ENCODE results near the gene DNAJC5G.

DNAJC5G gene

DNA sequence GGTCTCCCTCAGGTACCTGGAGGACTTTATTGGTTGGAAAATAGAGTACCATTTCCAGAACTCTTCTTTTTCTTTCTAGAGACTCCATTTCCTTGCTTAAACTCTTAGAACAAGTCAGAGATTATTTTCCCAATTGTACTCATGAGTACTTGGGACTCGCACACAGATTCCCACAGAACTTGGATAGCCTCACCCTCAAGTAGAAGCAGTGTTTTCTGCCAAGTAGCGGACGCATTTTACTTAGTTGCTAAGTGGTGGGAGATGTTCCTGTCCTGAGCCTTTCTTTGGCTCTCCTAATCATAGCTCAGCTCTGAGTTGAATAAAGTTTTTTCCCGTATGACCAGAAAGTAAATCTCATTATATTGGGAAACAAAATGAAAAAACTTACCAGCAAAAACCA is 29.6 kb upstream of the DNAJC5G start:
- ATAC-seq: no peak
- Mint-ChIP-seq H3K27me3 (peaks cover 12% of the 10 kb centered on the region), H3K36me3 (peaks cover 37% of the 10 kb centered on the region), H3K9me3 (no peaks in the 10 kb centered on the region), H3K4me3 (no peak overlapping the region), H3K4me1 (peaks cover 3% of the 10 kb centered on the region), H3K27ac (no peak overlapping the region)

GRCh38 chr2:27247893-27248292 is 27.3 kb upstream of the DNAJC5G start:
- H3K36me3 Mint-ChIP-seq: peaks cover 14% of the 10 kb centered on the region
- no peak for ATAC-seq

GRCh38 chr2:27249159-27249890 is 25.9 kb upstream of the DNAJC5G start:
- no peak overlapping the region for H3K27ac Mint-ChIP-seq
- no peak for ATAC-seq
- peaks cover 28% of the 10 kb centered on the region for H3K27me3 Mint-ChIP-seq
- H3K36me3 Mint-ChIP-seq: no peaks in the 10 kb centered on the region
- H3K4me3 Mint-ChIP-seq: no peak overlapping the region
- H3K4me1 Mint-ChIP-seq: peaks cover 9% of the 10 kb centered on the region
- H3K9me3 Mint-ChIP-seq: no peaks in the 10 kb centered on the region

More at GRCh38 chr2:27247893-27248292, 27.3 kb upstream of the DNAJC5G start:
- Mint-ChIP-seq H3K4me3 (no peak overlapping the region), H3K4me1 (peaks cover 9% of the 10 kb centered on the region), H3K27me3 (peaks cover 25% of the 10 kb centered on the region), H3K9me3 (no peaks in the 10 kb centered on the region), H3K27ac (no peak overlapping the region)

- H3K9me3 Mint-ChIP-seq: no peaks in the 10 kb centered on the region
- no peak overlapping the region for H3K4me3 Mint-ChIP-seq
- ATAC-seq: peak; percentile 71
- H3K4me1 Mint-ChIP-seq: peaks cover 9% of the 10 kb centered on the region
- no peaks in the 10 kb centered on the region for H3K36me3 Mint-ChIP-seq
- peaks cover 35% of the 10 kb centered on the region for H3K27me3 Mint-ChIP-seq
- no peak overlapping the region for H3K27ac Mint-ChIP-seq
Observed at GRCh38 chr2:27249891-27250651, 25.2 kb upstream of the DNAJC5G start.

- ATAC-seq: no peak
- Mint-ChIP-seq H3K27ac (no peak overlapping the region), H3K36me3 (no peaks in the 10 kb centered on the region), H3K27me3 (peaks cover 43% of the 10 kb centered on the region), H3K4me1 (peaks cover 9% of the 10 kb centered on the region), H3K9me3 (no peaks in the 10 kb centered on the region), H3K4me3 (no peak overlapping the region)
Observed at GRCh38 chr2:27250652-27251379, 24.4 kb upstream of the DNAJC5G start.

DNA sequence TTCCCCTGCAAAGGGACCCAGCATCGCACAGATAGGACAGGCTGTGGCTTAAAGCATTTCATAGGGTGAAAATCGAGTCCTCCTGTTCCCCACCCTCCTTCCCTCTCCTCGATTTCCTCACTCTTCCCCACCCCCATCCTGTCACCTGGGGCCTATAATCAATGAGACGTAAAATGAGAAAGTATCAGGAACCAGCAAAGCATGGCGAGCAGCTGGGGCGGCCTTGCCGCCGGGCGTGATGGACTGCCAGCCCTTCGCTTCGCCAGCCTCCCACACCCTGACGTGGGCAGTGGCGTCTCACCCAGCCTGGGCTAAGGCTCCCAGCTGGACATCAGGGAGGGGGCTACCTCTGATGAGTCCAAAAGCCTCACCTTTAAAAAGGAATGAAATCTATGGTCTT is 23.5 kb upstream of the DNAJC5G start:
- Mint-ChIP-seq H3K4me1 (peaks cover 9% of the 10 kb centered on the region), H3K4me3 (no peak overlapping the region), H3K36me3 (no peaks in the 10 kb centered on the region), H3K27ac (no peak overlapping the region), H3K27me3 (peaks cover 52% of the 10 kb centered on the region), H3K9me3 (no peaks in the 10 kb centered on the region)
- no peak for ATAC-seq

DNA sequence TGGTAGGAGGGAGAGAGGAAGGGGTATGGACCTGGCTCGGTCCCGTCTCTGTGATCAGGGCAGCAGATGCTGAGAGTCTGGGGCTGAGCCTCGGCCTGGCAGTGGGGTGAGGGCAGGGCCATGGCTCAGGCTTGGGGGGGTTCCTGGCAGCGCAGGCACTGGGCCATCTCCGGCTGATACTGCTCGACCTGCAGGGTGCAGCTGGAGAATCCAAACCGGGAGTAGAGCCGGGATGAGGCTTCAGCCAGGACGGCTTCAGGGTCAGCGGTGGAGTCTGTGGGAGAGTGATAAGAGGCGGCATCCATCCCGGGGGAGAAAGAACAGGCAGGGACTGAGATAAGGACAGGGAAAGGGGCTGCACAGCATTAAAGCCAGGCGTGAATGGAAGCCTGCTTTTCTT is 20.0 kb upstream of the DNAJC5G start:
- peaks cover 75% of the 10 kb centered on the region for H3K27me3 Mint-ChIP-seq
- ATAC-seq: peak; percentile 29
- H3K4me3 Mint-ChIP-seq: no peak overlapping the region
- H3K9me3 Mint-ChIP-seq: no peaks in the 10 kb centered on the region
- H3K4me1 Mint-ChIP-seq: peaks cover 9% of the 10 kb centered on the region
- H3K36me3 Mint-ChIP-seq: no peaks in the 10 kb centered on the region
- no peak overlapping the region for H3K27ac Mint-ChIP-seq

DNA sequence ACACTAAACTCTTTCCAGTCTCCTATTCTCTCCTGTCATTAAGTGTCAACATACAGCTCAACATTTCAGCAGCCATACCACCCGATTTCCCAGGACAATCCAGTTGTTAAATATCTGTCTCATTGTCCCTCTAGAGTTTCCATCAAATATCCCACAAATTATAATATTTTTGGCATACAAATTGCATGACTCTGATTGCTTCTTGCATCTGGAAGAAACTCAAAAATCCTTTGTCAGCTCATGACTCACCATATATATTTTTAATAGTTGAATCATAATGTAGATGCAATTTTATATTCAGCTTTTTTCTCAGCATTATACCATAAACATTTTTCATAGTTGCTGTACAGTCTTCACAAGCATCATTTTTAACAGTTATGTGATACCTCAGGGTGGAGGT is 19.6 kb upstream of the DNAJC5G start:
- peaks cover 6% of the 10 kb centered on the region for H3K4me1 Mint-ChIP-seq
- no peaks in the 10 kb centered on the region for H3K36me3 Mint-ChIP-seq
- no peaks in the 10 kb centered on the region for H3K9me3 Mint-ChIP-seq
- no peak overlapping the region for H3K27ac Mint-ChIP-seq
- no peak overlapping the region for H3K4me3 Mint-ChIP-seq
- ATAC-seq: no peak
- H3K27me3 Mint-ChIP-seq: peaks cover 76% of the 10 kb centered on the region

DNA sequence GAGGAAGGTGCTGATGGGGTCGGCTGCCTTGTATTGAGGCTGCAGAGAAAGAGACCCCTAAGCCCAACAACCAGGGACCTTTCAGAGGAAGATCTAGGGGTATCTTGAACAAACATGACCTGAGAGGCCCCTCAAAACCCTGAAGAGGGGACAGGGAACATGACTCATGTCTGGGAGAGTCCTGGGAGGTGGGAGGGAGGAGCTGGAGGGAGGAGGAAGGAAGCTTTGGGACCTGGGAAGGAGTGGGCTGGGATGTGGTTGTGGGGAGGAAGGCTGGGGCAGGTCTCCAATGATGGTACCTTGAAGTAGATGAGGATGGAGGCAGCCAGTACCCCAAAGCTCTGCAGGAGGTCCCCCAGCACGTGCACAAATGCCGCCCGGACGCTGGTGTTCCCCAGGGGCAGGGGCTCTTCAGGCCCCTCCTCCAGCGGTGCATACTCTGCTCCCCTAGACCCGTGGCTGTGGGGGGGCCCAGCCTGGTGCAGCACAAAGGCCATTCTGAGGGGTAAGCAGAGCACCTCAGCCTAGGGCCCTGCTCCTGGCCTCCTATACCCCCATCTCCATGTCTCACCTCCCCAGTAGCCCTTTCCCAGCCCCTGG is 18.3 kb upstream of the DNAJC5G start:
- peaks cover 11% of the 10 kb centered on the region for H3K4me1 Mint-ChIP-seq
- no peak overlapping the region for H3K27ac Mint-ChIP-seq
- H3K27me3 Mint-ChIP-seq: peaks cover 77% of the 10 kb centered on the region
- H3K4me3 Mint-ChIP-seq: no peak overlapping the region
- no peaks in the 10 kb centered on the region for H3K36me3 Mint-ChIP-seq
- H3K9me3 Mint-ChIP-seq: no peaks in the 10 kb centered on the region
- no peak for ATAC-seq

- no peaks in the 10 kb centered on the region for H3K9me3 Mint-ChIP-seq
- no peak overlapping the region for H3K27ac Mint-ChIP-seq
- no peak overlapping the region for H3K4me3 Mint-ChIP-seq
- H3K4me1 Mint-ChIP-seq: peaks cover 13% of the 10 kb centered on the region
- no peaks in the 10 kb centered on the region for H3K36me3 Mint-ChIP-seq
- no peak for ATAC-seq
- H3K27me3 Mint-ChIP-seq: peaks cover 81% of the 10 kb centered on the region
Observed at GRCh38 chr2:27258051-27258450, 17.2 kb upstream of the DNAJC5G start.

- peak overlapping the region; percentile 75 for H3K4me3 Mint-ChIP-seq
- no peak for ATAC-seq
- H3K27ac Mint-ChIP-seq: no peak overlapping the region
- H3K36me3 Mint-ChIP-seq: no peaks in the 10 kb centered on the region
- peaks cover 76% of the 10 kb centered on the region for H3K27me3 Mint-ChIP-seq
- H3K9me3 Mint-ChIP-seq: no peaks in the 10 kb centered on the region
- H3K4me1 Mint-ChIP-seq: peaks cover 31% of the 10 kb centered on the region
Observed at GRCh38 chr2:27261241-27261925, 13.8 kb upstream of the DNAJC5G start.

GRCh38 chr2:27261926-27262298 is 13.3 kb upstream of the DNAJC5G start:
- Mint-ChIP-seq H3K4me1 (peaks cover 31% of the 10 kb centered on the region), H3K36me3 (no peaks in the 10 kb centered on the region), H3K27me3 (peaks cover 71% of the 10 kb centered on the region), H3K4me3 (peak overlapping the region; percentile 75), H3K9me3 (no peaks in the 10 kb centered on the region), H3K27ac (no peak overlapping the region)
- no peak for ATAC-seq

DNA sequence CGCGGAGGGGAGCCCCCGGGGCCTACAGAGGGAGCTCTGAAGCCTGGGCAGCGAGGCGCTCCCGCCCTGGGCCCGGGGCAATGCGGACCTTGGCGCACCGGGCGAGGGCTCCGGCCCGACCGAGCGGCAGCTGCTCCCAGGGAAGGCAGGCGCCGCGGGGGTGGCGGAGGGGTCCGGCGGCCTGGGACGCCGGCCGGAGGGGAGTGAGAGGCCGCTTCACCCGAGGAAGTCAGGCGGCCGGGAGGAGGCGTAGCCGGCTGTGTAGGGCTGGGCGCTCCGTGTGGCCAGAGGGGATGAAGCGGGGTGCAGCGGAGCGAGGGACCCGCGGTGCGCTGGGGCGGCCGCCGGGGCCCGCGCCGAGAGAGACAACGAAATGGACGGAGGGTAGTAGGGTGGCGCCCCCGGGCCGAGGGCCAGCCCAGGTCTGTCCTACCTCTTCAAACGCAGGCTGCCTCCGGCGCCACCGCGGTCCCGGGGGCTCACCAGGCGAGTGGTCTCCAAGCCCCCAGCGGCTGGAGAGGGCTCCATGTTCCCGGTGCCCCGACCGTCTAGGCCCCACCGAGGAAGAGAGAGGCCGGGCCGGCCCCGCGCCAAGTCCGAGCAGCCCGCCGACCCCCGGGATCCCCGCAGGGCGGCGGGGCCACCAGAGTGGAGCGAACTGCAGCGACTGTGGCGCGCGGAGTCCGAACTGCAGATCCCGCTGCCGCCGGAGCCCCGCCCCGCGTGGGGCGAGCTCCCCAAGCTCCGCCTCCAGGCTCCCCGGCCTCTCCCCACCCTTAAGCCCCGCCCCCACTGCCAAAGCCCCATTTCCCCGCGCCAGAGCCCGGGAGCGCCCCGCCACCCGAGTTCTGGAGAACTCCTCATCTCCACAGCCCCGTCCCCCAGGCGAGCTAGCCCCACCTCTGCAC is 12.6 kb upstream of the DNAJC5G start, which contains the start of gene SLC30A3:
SLC30A3 (minus strand) TSS at position 669 of the 908 bp plus-strand sequence; CDS start at position 528, 141 bp downstream.
- Mint-ChIP-seq H3K36me3 (no peaks in the 10 kb centered on the region), H3K4me3 (peak within 1 kb of the TSS; percentile 84), H3K9me3 (no peaks in the 10 kb centered on the region), H3K27ac (peak within 1 kb of the TSS; percentile 5), H3K27me3 (peaks cover 64% of the 10 kb centered on the region), H3K4me1 (peaks cover 31% of the 10 kb centered on the region)
- peak; percentile 71 for ATAC-seq
